ENCODE results near the gene COPG1.

COPG1 gene

DNA sequence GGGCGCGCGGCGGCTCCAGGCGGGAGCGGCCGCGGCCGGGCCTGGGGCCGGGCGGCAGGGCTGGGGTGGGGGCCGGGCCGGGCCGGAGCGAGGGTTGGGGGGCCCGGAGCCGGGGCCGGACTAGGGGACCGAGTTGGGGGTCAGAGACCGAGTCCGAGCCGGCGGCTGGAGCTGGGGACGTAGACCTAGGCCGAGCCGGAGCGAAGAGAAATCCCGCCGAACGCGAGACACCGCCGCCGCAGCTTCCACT lies 66.5 kb downstream of the COPG1 start:
- H3K27ac ChIP-seq = peak overlapping the region; percentile 93
- no peaks in the 10 kb centered on the region for H3K9me3 ChIP-seq (ENCODE audit: control insufficient read depth, low read length)
- no peaks in the 10 kb centered on the region for H3K27me3 ChIP-seq (ENCODE audit: control insufficient read depth, insufficient read depth, low read length)
- TF ChIP-seq, protein P1, sequence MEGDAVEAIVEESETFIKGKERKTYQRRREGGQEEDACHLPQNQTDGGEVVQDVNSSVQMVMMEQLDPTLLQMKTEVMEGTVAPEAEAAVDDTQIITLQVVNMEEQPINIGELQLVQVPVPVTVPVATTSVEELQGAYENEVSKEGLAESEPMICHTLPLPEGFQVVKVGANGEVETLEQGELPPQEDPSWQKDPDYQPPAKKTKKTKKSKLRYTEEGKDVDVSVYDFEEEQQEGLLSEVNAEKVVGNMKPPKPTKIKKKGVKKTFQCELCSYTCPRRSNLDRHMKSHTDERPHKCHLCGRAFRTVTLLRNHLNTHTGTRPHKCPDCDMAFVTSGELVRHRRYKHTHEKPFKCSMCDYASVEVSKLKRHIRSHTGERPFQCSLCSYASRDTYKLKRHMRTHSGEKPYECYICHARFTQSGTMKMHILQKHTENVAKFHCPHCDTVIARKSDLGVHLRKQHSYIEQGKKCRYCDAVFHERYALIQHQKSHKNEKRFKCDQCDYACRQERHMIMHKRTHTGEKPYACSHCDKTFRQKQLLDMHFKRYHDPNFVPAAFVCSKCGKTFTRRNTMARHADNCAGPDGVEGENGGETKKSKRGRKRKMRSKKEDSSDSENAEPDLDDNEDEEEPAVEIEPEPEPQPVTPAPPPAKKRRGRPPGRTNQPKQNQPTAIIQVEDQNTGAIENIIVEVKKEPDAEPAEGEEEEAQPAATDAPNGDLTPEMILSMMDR (IDR thresholded peaks at IDR 0.05) = no peak
- H3K79me2 ChIP-seq = peaks cover 3% of the 10 kb centered on the region
- peak overlapping the region; percentile 75 for H3K4me3 ChIP-seq (ENCODE audit: low read depth, low read length)
- H3K9ac ChIP-seq = no peak overlapping the region
- H2AFZ ChIP-seq = peak overlapping the region; percentile 99
- H3K4me2 ChIP-seq (ENCODE audit: low read length) = peak overlapping the region; percentile 74
- H3K36me3 ChIP-seq (ENCODE audit: control insufficient read depth, insufficient read depth, low read length) = no peaks in the 10 kb centered on the region
- peaks cover 17% of the 10 kb centered on the region for H3K4me1 ChIP-seq

DNA sequence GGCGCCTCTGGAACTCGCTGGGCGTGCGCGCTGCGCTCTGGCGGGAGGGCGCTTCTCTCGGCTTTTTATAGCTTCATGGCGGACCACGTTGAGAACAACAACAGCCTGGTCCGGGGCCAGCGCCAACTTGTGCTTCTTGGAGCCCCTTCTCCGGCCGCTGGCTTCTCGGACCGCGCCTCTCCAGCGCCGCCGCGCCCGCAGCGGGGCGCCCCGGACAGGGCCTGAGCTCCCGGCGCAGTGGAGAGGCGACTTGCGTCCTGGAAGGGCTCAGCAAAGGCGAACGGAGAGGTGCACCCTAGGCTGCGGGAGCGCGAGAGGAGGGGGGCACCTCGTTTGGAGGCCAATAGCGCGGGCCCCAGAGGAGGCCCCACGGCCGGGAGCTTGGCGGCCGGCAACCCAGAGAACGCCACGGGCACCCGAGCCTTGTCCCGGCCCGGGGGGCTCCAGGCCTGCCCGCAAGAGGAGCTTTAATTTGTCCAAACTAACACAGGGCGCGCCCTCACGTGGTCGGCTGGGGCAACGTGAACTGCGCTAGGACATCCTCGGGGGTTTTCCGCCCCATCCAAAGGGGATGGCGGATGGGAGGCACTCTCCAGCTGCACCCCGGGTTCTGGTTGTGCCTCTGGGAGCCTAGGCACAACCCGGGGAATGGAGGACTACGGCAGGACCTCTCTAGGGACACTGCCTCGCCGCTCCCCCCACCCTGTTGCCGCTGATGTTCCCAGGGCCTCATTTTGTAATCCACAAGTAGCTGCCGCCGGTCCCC lies 67.0 kb downstream of the COPG1 start:
- peak overlapping the region; percentile 74 for H3K4me2 ChIP-seq (ENCODE audit: low read length)
- TF ChIP-seq, protein P1 (IDR thresholded peaks at IDR 0.05) = peak; percentile 50
- no peaks in the 10 kb centered on the region for H3K36me3 ChIP-seq (ENCODE audit: control insufficient read depth, insufficient read depth, low read length)

DNA sequence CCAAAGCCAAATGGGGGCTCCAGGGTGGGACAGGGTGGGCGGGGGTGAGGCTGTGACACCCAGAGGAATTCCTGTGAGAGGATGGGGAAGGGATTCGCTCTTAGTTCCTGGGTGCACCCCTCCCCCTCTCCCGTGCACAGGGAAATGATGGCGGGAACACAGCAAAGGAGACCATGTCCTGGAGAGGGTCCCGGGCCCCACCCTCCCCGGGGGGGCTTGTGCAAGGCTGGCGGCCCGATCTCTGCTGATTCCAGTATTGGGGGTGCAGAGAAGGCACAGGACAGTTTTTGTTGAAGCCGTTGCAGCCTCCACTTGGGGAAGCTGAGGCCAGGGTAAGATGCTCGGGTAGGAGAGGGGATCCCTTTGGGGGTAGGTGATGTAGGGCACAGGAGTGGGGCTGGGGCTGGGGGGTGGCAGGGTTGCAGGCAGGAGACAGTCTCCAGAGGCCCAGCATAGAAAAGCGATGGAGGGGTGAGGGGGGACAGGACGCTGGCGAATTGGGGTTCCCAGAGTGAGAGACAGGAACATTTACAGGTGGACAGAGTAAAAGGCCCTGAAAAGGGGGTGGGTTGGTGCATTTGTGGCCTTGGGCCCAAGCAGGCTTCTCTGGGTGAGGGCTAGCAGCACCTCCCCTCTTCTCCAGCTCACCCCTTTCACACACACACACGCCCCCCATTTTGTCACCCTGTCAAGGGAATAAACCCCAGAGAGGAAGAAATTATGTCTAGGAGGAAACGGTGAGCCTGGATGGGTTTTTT lies 67.8 kb downstream of the COPG1 start:
- Histone ChIP-seq H3K9me3 (ENCODE audit: control insufficient read depth, low read length) (no peaks in the 10 kb centered on the region), H3K27ac (peak overlapping the region; percentile 93), H3K9ac (no peak overlapping the region), H2AFZ (peak overlapping the region; percentile 99), H3K4me3 (ENCODE audit: low read depth, low read length) (peak overlapping the region; percentile 9), H3K4me1 (peaks cover 12% of the 10 kb centered on the region), H3K79me2 (peaks cover 3% of the 10 kb centered on the region), H3K36me3 (ENCODE audit: control insufficient read depth, insufficient read depth, low read length) (no peaks in the 10 kb centered on the region), H3K4me2 (ENCODE audit: low read length) (peak overlapping the region; percentile 74), H3K27me3 (ENCODE audit: control insufficient read depth, insufficient read depth, low read length) (no peaks in the 10 kb centered on the region)
- TF ChIP-seq, protein P1 (IDR thresholded peaks at IDR 0.05) = no peak

More for the DNA sequence above, 67.0 kb downstream of the COPG1 start:
- Histone ChIP-seq H3K79me2 (peaks cover 3% of the 10 kb centered on the region), H3K9me3 (ENCODE audit: control insufficient read depth, low read length) (no peaks in the 10 kb centered on the region), H3K27me3 (ENCODE audit: control insufficient read depth, insufficient read depth, low read length) (no peaks in the 10 kb centered on the region), H3K4me3 (ENCODE audit: low read depth, low read length) (peak overlapping the region; percentile 75), H3K9ac (peak overlapping the region; percentile 38), H2AFZ (peak overlapping the region; percentile 99), H3K4me1 (peaks cover 12% of the 10 kb centered on the region), H3K27ac (peak overlapping the region; percentile 93)

DNA sequence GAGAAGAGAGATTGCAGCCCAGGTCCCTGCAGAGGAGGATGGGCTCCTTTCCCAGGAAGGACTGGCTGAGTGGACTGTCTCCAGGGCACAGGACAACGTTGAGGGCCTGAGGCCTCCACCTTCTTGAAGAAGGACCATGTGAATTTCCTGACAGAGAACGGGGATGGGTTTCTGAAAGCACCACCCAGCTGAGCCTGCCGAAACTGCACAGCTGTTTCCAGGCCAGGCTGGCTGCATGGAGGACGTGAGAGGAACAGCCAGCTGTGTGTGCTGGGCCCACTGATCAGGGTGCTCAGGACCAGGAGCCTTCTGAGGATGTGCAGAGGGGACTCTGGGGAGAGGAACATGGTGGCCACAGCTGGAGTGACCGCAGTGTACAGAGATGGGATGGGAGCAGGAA lies 68.4 kb downstream of the COPG1 start:
- TF ChIP-seq, protein P1 (IDR thresholded peaks at IDR 0.05) = no peak
- Histone ChIP-seq H3K4me2 (ENCODE audit: low read length) (no peak overlapping the region), H3K27ac (no peak overlapping the region), H2AFZ (no peak overlapping the region), H3K27me3 (ENCODE audit: control insufficient read depth, insufficient read depth, low read length) (no peaks in the 10 kb centered on the region), H3K9me3 (ENCODE audit: control insufficient read depth, low read length) (no peaks in the 10 kb centered on the region), H3K4me3 (ENCODE audit: low read depth, low read length) (no peak overlapping the region), H3K79me2 (peaks cover 3% of the 10 kb centered on the region), H3K4me1 (peaks cover 12% of the 10 kb centered on the region), H3K9ac (no peak overlapping the region), H3K36me3 (ENCODE audit: control insufficient read depth, insufficient read depth, low read length) (no peaks in the 10 kb centered on the region)
